GM23338 (cell line): ENCODE measurements around the gene PDIA3. TPM values are rescaled to one million over a fixed set of nuclear protein-coding genes. Genes with fewer than 3 reads are reported as not detected.
A peak's percentile ranks its signal among the peaks of the same experiment; 100 is the strongest.

Experiments
- ATAC-seq: fragments of 200-7000 bp; cut with Tn5 transposase; 3 replicates; pipeline ENCODE4 v1.9.1; 2020
- DNase-seq: peaks from one replicate; pipeline ENCODE4 v3.0.0-alpha.2; 2015; ENCODE audit warnings: low spot score
- H2AFZ ChIP-seq: fragments of 200-600 bp; sonication (generic); 2 replicates; pipeline ENCODE4 v1.8.0; 2016; ENCODE audit warnings: antibody characterized with exemption, mild to moderate bottlenecking, moderate library complexity
- H3F3A ChIP-seq: fragments of 200-600 bp; sonication (generic); replicated peaks from 2 replicates; pipeline ENCODE4 v1.8.0; 2017; ENCODE audit warnings: antibody characterized with exemption, mixed run types, low read depth
- H3K27ac ChIP-seq: fragments of 200-600 bp; sonication (generic); 2 replicates; pipeline ENCODE4 v1.6.1; 2016; ENCODE audit warnings: low read depth
- H3K27me3 ChIP-seq: fragments of 200-600 bp; sonication (generic); 2 replicates; pipeline ENCODE4 v1.8.0; 2016; ENCODE audit warnings: mild to moderate bottlenecking, mixed run types, moderate library complexity; ENCODE audit not compliant: insufficient read depth
- H3K36me3 ChIP-seq: fragments of 200-600 bp; sonication (generic); 2 replicates; pipeline ENCODE4 v1.8.0; 2016; ENCODE audit warnings: mild to moderate bottlenecking; ENCODE audit not compliant: insufficient read depth
- H3K4me1 ChIP-seq: fragments of 200-600 bp; sonication (generic); 2 replicates; pipeline ENCODE4 v1.8.0; 2016; ENCODE audit warnings: mild to moderate bottlenecking, moderate library complexity; ENCODE audit not compliant: insufficient read depth
- H3K4me2 ChIP-seq: fragments of 200-600 bp; sonication (generic); 2 replicates; pipeline ENCODE4 v1.7.1; 2017; ENCODE audit warnings: mixed run types
- H3K4me3 ChIP-seq: fragments of 200-600 bp; sonication (generic); 2 replicates; pipeline ENCODE4 v1.6.1; 2016; ENCODE audit warnings: mixed run types
- H3K79me2 ChIP-seq: fragments of 200-600 bp; sonication (generic); replicated peaks from 2 replicates; pipeline ENCODE4 v1.8.0; 2017; ENCODE audit warnings: mild to moderate bottlenecking; ENCODE audit not compliant: insufficient read depth
- H3K9me2 ChIP-seq: fragments of 200-600 bp; sonication (generic); 2 replicates; pipeline ENCODE4 v1.8.0; 2017; ENCODE audit not compliant: insufficient read depth
- H4K20me1 ChIP-seq: fragments of 200-600 bp; sonication (generic); replicated peaks from 2 replicates; pipeline ENCODE4 v1.8.0; 2017; ENCODE audit warnings: mild to moderate bottlenecking; ENCODE audit not compliant: insufficient read depth
- H3K27ac Mint-ChIP-seq: 2 replicates; pipeline ENCODE4 v1.8.0; 2020; ENCODE audit warnings: inconsistent platforms, mild to moderate bottlenecking, moderate library complexity, mixed read lengths
- H3K27me3 Mint-ChIP-seq: 3 replicates; pipeline ENCODE4 v1.8.0; 2022; ENCODE audit warnings: low read depth, mild to moderate bottlenecking, moderate library complexity, mixed read lengths, inconsistent platforms; ENCODE audit not compliant: insufficient read depth, poor library complexity
- H3K36me3 Mint-ChIP-seq: 3 replicates; pipeline ENCODE4 v1.8.0; 2021; ENCODE audit warnings: low read depth, mild to moderate bottlenecking, inconsistent platforms, moderate library complexity, mixed read lengths
- H3K4me1 Mint-ChIP-seq: 3 replicates; pipeline ENCODE4 v1.8.0; 2020; ENCODE audit warnings: mild to moderate bottlenecking, inconsistent platforms, mixed read lengths
- H3K4me3 Mint-ChIP-seq: 3 replicates; pipeline ENCODE4 v1.8.0; 2021; ENCODE audit warnings: moderate library complexity, mild to moderate bottlenecking, inconsistent platforms, mixed read lengths
- H3K9me3 Mint-ChIP-seq: 3 replicates; pipeline ENCODE4 v1.8.0; 2020; ENCODE audit warnings: moderate library complexity, mild to moderate bottlenecking, inconsistent platforms, mixed read lengths
- CREB1 ChIP-seq: fragments of 250-450 bp; sonication (Bioruptor Pico); IDR thresholded peaks from 2 replicates; pipeline ENCODE4 v1.5.0; 2020; ENCODE audit warnings: low read depth, mild to moderate bottlenecking, moderate library complexity
- ETS1 ChIP-seq: IDR thresholded peaks from 2 replicates; pipeline ENCODE4 v1.6.1; 2016; ENCODE audit warnings: antibody characterized with exemption
- POLR2AphosphoS5 ChIP-seq: IDR thresholded peaks from 2 replicates; pipeline ENCODE4 v1.6.1; 2016; ENCODE audit warnings: antibody characterized with exemption, low read depth
- STAT1 ChIP-seq: IDR thresholded peaks from one replicate; pipeline ENCODE4 v1.6.1; 2016; ENCODE audit warnings: antibody characterized with exemption; ENCODE audit not compliant: unreplicated experiment
- ZNF331 ChIP-seq: fragments of 250-450 bp; sonication (Bioruptor Pico); IDR thresholded peaks from 2 replicates; pipeline ENCODE4 v1.5.0; 2020; ENCODE audit warnings: low read depth, mild to moderate bottlenecking, moderate library complexity
- ZNF462 ChIP-seq: fragments of 250-450 bp; sonication (Bioruptor Pico); IDR thresholded peaks from 2 replicates; pipeline ENCODE4 v1.5.0; 2020; ENCODE audit warnings: mild to moderate bottlenecking, moderate library complexity
- polyA plus RNA-seq: library from polyadenylated mRNA; unstranded; fragments of >200 nt; fragmentation: Nextera tagmentation; extraction: Ambion mirVana; gene quantifications from 2 replicates; pipeline ENCODE4 v1.2.1, GENCODE V29; 2016
- total RNA-seq: library from RNA; depleted of rRNA; stranded (reverse); fragments of >200 nt; shearing (Covaris generic); gene quantifications from 2 replicates; pipeline ENCODE4 v1.2.3, GENCODE V29; 2014
- TF ChIP-seq, protein P1 (sequence below), 2 experiments: fragments of 200-600 bp in 1 of 2; sonication (generic) in 1 of 2; conservative IDR thresholded peaks; 2 replicates each; pipeline versions ENCODE4 v1.5.1 to v1.6.1; 2016 to 2017; ENCODE audit warnings: antibody characterized with exemption in 2 of 2, low read depth in 2 of 2, mild to moderate bottlenecking in 2 of 2, moderate library complexity in 1 of 2
- TF ChIP-seq, protein P2 (sequence below): IDR thresholded peaks from one replicate; pipeline ENCODE4 v1.6.1; 2018; ENCODE audit warnings: antibody characterized with exemption; ENCODE audit not compliant: unreplicated experiment

PDIA3 gene
- total and polyA plus RNA-seq, 2 experiments from 2014 or later = 363 to 631 TPM

DNA sequence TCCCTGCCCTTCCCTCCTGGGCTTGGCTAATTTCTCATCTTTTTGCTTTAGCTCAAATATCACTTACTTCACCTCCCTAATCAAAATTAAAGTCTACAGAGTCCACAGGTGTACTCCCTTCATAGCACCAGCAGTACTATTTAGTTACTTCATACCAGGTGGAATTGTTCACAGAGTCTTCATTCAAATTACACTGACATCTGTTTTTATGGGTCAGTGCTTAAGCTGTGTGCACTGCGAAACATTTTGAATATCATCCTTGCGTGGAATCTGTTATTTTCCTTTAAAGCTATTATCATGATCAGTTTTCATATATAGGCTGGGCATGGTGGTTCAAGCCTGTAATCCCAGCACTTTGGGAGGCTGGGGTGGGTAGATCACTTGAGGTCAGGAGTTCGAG is 43.2 kb downstream of the PDIA3 start (continued):
- TF ChIP-seq ZNF462 (CRISPR knock-in tag) = no peak
- no peak for TF ChIP-seq ETS1
- TF ChIP-seq ZNF331 (CRISPR knock-in tag) = no peak

- Histone ChIP-seq H3K4me2 (peak within 1 kb of the TSS; percentile 95), H3K9me2 (no peaks in the 10 kb centered on the region), H3K79me2 (peaks cover 19% of the 10 kb centered on the region), H3K4me1 (peaks cover 22% of the 10 kb centered on the region), H3K27me3 (no peaks in the 10 kb centered on the region), H2AFZ (peak within 1 kb of the TSS; percentile 94), H3K4me3 (peak within 1 kb of the TSS; percentile 100), H4K20me1 (peaks cover 19% of the 10 kb centered on the region; the same call in 1 of the 2 replicates), H3F3A (peaks cover 16% of the 10 kb centered on the region; the same call in 1 of the 2 replicates), H3K36me3 (peaks cover 21% of the 10 kb centered on the region), H3K27ac (peak within 1 kb of the TSS; percentile 96)
- Mint-ChIP-seq H3K9me3 (no peaks in the 10 kb centered on the region), H3K27me3 (peaks cover 24% of the 10 kb centered on the region), H3K4me1 (peaks cover 38% of the 10 kb centered on the region), H3K4me3 (peak within 1 kb of the TSS; percentile 98), H3K36me3 (peaks cover 50% of the 10 kb centered on the region), H3K27ac (peak within 1 kb of the TSS; percentile 99)
- peak; percentile 81 for ATAC-seq
- TF ChIP-seq, protein P1, sequence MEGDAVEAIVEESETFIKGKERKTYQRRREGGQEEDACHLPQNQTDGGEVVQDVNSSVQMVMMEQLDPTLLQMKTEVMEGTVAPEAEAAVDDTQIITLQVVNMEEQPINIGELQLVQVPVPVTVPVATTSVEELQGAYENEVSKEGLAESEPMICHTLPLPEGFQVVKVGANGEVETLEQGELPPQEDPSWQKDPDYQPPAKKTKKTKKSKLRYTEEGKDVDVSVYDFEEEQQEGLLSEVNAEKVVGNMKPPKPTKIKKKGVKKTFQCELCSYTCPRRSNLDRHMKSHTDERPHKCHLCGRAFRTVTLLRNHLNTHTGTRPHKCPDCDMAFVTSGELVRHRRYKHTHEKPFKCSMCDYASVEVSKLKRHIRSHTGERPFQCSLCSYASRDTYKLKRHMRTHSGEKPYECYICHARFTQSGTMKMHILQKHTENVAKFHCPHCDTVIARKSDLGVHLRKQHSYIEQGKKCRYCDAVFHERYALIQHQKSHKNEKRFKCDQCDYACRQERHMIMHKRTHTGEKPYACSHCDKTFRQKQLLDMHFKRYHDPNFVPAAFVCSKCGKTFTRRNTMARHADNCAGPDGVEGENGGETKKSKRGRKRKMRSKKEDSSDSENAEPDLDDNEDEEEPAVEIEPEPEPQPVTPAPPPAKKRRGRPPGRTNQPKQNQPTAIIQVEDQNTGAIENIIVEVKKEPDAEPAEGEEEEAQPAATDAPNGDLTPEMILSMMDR (conservative IDR thresholded peaks at IDR 0.05; ENCODE audit: low read depth in 2 of 2) = no peak
- TF ChIP-seq ZNF331 (CRISPR knock-in tag) = no peak
- peak; percentile 98 for TF ChIP-seq POLR2AphosphoS5
- no peak for TF ChIP-seq STAT1
- TF ChIP-seq ETS1 = peak; percentile 38
- TF ChIP-seq, protein P2, sequence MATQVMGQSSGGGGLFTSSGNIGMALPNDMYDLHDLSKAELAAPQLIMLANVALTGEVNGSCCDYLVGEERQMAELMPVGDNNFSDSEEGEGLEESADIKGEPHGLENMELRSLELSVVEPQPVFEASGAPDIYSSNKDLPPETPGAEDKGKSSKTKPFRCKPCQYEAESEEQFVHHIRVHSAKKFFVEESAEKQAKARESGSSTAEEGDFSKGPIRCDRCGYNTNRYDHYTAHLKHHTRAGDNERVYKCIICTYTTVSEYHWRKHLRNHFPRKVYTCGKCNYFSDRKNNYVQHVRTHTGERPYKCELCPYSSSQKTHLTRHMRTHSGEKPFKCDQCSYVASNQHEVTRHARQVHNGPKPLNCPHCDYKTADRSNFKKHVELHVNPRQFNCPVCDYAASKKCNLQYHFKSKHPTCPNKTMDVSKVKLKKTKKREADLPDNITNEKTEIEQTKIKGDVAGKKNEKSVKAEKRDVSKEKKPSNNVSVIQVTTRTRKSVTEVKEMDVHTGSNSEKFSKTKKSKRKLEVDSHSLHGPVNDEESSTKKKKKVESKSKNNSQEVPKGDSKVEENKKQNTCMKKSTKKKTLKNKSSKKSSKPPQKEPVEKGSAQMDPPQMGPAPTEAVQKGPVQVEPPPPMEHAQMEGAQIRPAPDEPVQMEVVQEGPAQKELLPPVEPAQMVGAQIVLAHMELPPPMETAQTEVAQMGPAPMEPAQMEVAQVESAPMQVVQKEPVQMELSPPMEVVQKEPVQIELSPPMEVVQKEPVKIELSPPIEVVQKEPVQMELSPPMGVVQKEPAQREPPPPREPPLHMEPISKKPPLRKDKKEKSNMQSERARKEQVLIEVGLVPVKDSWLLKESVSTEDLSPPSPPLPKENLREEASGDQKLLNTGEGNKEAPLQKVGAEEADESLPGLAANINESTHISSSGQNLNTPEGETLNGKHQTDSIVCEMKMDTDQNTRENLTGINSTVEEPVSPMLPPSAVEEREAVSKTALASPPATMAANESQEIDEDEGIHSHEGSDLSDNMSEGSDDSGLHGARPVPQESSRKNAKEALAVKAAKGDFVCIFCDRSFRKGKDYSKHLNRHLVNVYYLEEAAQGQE = no peak
- TF ChIP-seq CREB1 (CRISPR knock-in tag) = peak; percentile 77
- peak; percentile 100 for DNase-seq
These were observed 45.9 kb downstream of the PDIA3 start, which contains the start of gene SERF2 for GRCh38 chr15:43791993-43792760. Gene SERF2 (plus strand): TSS chr15:43792320. CDS start chr15:43792377, 57 bp downstream.
